Stimulated activated CD4-positive, alpha-beta T cell treated with anti-CD3 and anti-CD28 coated beads, TNF-alpha, amount 100 ng/mL, for 4 hours (primary cell): ENCODE results near the gene FCHO1.

ENCODE experiments used
- DNase-seq, 3 experiments: peaks; one replicate each; pipeline ENCODE4 v3.0.0-alpha.2; 2020; ENCODE audit warnings: low read depth in 3 of 3

Gene FCHO1

GRCh38 chr19:17829855-17830566 is 78.7 kb downstream of the FCHO1 start:
- DNase-seq = no peak

GRCh38 chr19:17830567-17831418 is 79.5 kb downstream of the FCHO1 start:
- DNase-seq = no peak

GRCh38 chr19:17831419-17831888 is 80.2 kb downstream of the FCHO1 start:
- no peak for DNase-seq

GRCh38 chr19:17832443-17833208 is 81.3 kb downstream of the FCHO1 start:
- DNase-seq = no peak

- no peak for DNase-seq
Measured at GRCh38 chr19:17834350-17835181, 83.3 kb downstream of the FCHO1 start.

- no peak for DNase-seq
Measured at GRCh38 chr19:17835182-17836006, 84.1 kb downstream of the FCHO1 start.

- DNase-seq = no peak
Measured at GRCh38 chr19:17836530-17836929, 85.3 kb downstream of the FCHO1 start.

GRCh38 chr19:17837972-17838371 is 86.7 kb downstream of the FCHO1 start:
- DNase-seq = no peak
